GM18519 (cell line): ENCODE measurements around the gene ZC3H4.
"Not testable (repeated sequence)": the region's sequence is repeated elsewhere in the genome, so short reads cannot be mapped to it uniquely, and the experiment has no call there.

Experiments
- ATAC-seq: cut with Tn5 transposase; IDR thresholded peaks from one replicate; pipeline ENCODE4 v1.9.1; 2021; ENCODE audit warnings: mild to moderate bottlenecking, moderate library complexity; ENCODE audit not compliant: unreplicated experiment, low FRiP score

The ZC3H4 gene

GRCh38 chr19:47109177-47109540 lies 4.4 kb downstream of the ZC3H4 start:
- no peak for ATAC-seq

DNA sequence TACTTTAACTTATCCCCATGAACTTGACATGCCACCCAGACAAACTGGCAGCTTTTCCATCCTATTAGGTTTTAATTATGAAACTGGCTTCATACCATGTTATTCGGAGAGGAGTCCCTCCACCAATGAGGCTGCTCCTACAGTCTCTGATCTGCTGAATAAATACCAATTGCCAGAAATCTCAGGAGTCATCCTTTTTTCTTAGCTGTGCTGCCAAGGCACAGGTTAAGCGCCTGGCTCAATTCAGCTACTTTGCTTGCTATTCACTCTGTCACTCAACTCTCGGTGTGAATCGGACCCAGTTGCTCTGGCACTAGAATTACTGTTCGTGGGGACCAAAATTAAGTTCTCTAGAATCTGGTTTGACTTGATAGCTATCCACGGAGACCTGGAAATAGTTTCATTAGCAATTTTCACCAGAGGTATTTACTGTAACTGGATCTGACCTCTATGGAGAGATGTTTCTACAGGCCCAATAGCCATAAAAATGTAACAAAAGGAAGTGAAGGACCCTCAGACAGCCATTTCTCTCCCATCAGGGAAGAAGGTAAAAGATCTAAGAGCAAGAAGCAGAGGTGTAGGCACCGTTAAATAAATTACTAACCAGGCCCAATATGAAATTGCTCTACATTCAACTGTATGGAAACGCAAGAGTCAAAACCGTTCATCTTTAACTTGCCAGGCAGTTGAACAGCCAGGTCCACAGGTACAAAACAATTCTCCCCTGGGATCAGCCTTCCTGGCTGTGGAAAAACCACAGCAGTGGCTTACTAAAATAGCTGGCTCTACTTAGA lies 5.4 kb downstream of the ZC3H4 start:
- ATAC-seq: no peak

DNA sequence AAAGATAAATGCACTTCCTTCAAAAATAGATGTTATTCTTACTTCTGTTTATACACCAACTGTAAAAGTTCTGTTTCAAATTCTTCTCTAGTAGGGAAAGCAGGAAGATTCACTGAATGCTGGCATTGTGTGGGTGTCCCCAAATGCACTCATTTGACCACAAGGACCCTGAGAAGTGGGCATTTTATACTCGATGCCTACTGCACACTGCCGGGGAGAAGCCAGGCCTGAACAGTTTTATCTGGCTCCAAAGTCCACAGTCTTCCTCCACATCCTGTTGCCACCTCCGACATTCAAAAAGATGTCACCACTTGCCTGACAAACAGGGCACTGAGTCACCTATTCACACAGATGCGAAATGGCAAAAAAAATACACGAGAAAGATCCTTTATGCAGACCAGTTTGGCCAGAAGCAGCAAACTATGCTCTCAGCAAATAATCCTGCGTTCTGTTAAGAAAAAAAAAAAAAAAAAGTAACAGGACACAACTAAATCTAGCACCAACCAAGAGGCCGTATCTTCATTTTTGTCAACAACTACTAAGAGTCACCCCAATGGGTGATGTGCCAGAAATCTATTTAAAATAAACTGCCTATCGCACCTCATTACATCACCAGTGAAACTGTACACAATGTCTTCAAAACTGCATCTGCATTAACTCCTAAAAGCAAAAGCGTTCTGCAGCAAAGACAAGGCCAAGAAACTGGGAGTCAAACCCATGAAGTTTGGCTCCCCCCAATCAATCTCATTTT lies 6.2 kb downstream of the ZC3H4 start:
- no peak for ATAC-seq

- ATAC-seq: no peak
Observed at GRCh38 chr19:47106821-47107201, 6.8 kb downstream of the ZC3H4 start.

DNA sequence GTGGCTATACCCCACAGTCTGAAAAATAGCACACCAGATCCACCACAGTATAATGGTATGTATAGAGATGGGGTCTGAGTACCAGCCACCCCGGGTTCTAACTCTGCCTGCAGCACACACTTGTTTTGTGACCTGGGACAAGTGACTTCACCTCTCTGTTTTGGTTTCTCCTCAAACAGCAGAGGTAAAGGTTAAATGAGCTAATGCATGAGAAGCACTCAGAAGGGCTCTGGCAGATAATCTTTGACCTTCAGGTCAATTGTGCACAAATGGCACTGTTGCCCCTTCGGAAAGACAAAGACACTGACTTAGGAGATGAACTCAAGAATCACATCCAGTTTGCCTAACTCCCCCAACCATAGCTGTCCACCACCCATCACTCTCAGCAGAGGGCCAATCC lies 7.7 kb downstream of the ZC3H4 start:
- no peak for ATAC-seq

- no peak for ATAC-seq
Observed at GRCh38 chr19:47104680-47105079, 8.9 kb downstream of the ZC3H4 start.

GRCh38 chr19:47102346-47103060 lies 11.1 kb downstream of the ZC3H4 start:
- ATAC-seq: no peak

DNA sequence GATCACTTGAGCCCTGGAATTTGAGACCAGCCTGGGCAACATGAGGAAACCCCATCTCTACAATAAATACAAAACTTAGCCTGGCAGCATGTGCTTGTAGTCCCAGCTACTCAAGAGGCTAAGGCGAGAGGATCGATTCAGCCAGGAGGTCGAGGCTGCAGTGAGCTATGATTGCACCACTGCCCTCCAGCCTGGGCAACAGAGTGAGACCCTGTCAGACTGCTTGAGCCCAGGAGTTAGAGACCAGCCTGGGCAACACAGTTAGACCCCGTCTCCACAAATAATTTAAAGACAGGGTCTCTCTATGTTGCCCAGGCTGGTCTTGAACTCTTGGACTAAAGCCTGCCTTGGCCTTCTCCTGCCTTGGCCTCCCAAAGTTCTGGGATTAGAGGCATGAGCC lies 12.5 kb downstream of the ZC3H4 start:
- not testable (repeated sequence) for ATAC-seq

DNA sequence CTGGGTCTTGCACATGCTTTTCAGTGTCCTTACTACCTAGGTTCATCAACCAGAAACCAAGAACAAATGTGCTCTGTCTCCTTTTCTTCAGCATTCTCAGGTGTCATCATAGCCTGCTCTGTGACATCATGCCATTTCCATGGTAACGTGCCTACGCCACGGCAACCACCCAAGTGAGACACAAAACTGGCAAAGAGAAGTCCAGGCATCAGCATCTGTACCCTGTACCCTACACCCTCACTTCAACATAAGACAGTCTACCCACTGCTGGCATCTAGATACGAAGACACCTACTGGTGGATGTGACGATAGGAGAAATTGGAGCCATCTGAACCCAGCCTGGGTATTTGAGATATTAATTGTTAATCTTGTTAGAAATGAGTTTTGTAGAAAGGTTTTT lies 13.3 kb downstream of the ZC3H4 start:
- ATAC-seq: no peak

- no peak for ATAC-seq
Observed at GRCh38 chr19:47099576-47100050, 14.0 kb downstream of the ZC3H4 start.

DNA sequence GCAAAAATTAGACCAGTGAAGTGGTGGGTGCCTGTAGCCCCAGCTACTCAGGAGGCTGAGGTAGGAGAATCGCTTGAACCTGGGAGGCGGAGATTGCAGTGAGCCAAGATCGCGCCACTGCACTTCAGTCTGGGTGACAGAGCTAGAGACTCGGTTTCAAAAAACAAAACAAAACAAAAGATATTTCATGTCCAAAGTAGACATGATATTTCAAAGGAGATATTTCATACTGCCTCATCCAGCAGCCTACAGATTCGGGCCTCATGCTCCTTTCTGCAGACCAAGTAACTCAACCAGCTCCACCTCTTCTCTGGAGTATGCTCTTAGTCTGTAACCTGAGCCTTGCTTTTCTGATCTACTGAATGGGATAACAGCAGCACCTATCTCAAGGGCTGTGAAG lies 15.0 kb downstream of the ZC3H4 start:
- no peak for ATAC-seq

- no peak for ATAC-seq
Observed at GRCh38 chr19:47097396-47098201, 16.0 kb downstream of the ZC3H4 start.

DNA sequence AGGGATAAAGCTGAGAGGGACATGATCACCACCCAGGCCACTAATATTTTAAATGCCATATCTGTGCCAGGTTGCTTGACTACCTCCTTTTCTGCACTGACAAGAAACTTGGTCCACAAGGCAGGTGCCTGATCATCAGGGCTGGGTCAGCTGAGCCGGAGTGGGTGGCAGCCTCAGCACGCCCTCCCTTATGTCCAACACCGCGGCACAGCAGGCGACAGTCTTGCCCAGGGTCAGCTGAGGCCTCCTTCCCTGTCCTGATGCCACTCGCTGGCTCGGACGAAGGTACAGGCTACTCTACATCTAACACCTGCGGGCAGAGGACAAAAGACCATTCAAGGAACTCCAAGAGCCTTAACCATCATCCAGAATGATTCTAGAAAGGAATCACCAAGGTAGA lies 16.9 kb downstream of the ZC3H4 start:
- ATAC-seq: no peak

GRCh38 chr19:47096100-47096704 lies 17.4 kb downstream of the ZC3H4 start:
- ATAC-seq: no peak

DNA sequence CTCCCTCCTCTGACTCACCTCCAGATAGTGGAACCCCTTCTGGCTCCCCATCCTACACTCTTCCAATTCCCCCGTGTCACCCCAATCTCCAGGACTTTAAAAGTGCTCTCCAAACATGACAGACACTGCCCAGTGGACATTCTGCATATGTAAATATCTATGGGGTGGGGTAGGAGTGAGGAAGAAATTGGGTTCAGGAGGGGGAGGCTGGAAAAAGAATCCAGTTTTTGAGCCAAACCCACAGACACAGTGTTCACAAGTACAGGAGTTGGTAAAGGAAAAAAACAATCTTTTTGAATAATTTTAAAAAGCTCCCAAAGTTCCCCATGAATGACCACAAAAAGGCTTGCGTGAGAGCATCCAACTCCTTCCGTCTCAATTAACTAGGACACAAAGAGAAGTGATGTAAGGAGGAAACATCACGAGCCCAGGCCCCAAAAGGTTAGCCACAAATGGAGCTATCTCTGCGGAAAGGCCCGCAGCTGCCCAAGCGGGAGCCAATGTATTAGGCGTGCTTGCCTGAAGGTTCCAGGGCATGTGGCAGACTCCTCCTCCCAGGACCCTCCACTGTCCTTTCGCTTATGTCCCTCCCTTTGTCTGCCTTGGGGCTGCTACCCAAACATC lies 18.0 kb downstream of the ZC3H4 start:
- ATAC-seq: no peak

- ATAC-seq: no peak
Observed at GRCh38 chr19:47094557-47095475, 18.8 kb downstream of the ZC3H4 start.

GRCh38 chr19:47093841-47094240 lies 19.7 kb downstream of the ZC3H4 start:
- no peak for ATAC-seq

GRCh38 chr19:47093254-47093653 lies 20.3 kb downstream of the ZC3H4 start:
- ATAC-seq: no peak
